IgD-negative memory B cell (primary cell): ENCODE measurements around the gene ZNF385A. TPM values are rescaled to one million over a fixed set of nuclear protein-coding genes. Genes with fewer than 3 reads are reported as not detected.
A peak's percentile ranks its signal among the peaks of the same experiment; 100 is the strongest.

Source experiments
- H3K27ac Mint-ChIP-seq, 3 donors: one replicate each; pipeline ENCODE4 v1.8.0; 2020 to 2022; ENCODE audit warnings: mild to moderate bottlenecking in 3 of 3, mixed read lengths in 3 of 3, moderate library complexity in 1 of 3
- H3K27me3 Mint-ChIP-seq: one replicate; pipeline ENCODE4 v1.8.0; 2021; ENCODE audit warnings: mixed read lengths
- H3K36me3 Mint-ChIP-seq: one replicate; pipeline ENCODE4 v1.8.0; 2020; ENCODE audit warnings: mild to moderate bottlenecking, mixed read lengths
- H3K4me1 Mint-ChIP-seq, 3 donors: one replicate each; pipeline ENCODE4 v1.8.0; 2020 to 2022; ENCODE audit warnings: mixed read lengths in 3 of 3, mild to moderate bottlenecking in 1 of 3
- H3K4me3 Mint-ChIP-seq, 4 donors: one replicate each; pipeline ENCODE4 v1.8.0; 2020 to 2022; ENCODE audit warnings: mild to moderate bottlenecking in 4 of 4, mixed read lengths in 4 of 4, moderate library complexity in 3 of 4
- H3K9me3 Mint-ChIP-seq, 3 donors: one replicate each; pipeline ENCODE4 v1.8.0; 2020 to 2021; ENCODE audit warnings: mixed read lengths in 3 of 3, mild to moderate bottlenecking in 1 of 3
- polyA plus RNA-seq: library from polyadenylated mRNA; unstranded; fragments of 300-500 nt; fragmentation: Illumina TruSeq; gene quantifications from one replicate; pipeline ENCODE4 v1.2.3, GENCODE V29; 2021

The ZNF385A gene
- polyA plus RNA-seq, 1 donor from 2014 or later = 4.2 TPM

- H3K27ac Mint-ChIP-seq = peak overlapping the region in 1 of 3 donors; percentile 68
Observed at GRCh38 chr12:54376596-54376995, 7.9 kb downstream of the ZNF385A start.

GRCh38 chr12:54375259-54375579, 9.3 kb downstream of the ZNF385A start:
- Mint-ChIP-seq H3K4me3 (no peak overlapping the region), H3K27ac (no peak overlapping the region), H3K27me3 (peaks cover 3% of the 10 kb centered on the region), H3K4me1 (peaks cover 5 to 13% (median 7%) of the 10 kb centered on the region in 3 donors), H3K36me3 (peaks cover 4% of the 10 kb centered on the region), H3K9me3 (no peaks in the 10 kb centered on the region)

More at GRCh38 chr12:54376596-54376995, 7.9 kb downstream of the ZNF385A start:
- H3K27me3 Mint-ChIP-seq = peaks cover 3% of the 10 kb centered on the region
- peaks cover 7 to 13% (median 9%) of the 10 kb centered on the region in 3 donors for H3K4me1 Mint-ChIP-seq
- peaks cover 4% of the 10 kb centered on the region for H3K36me3 Mint-ChIP-seq
- H3K4me3 Mint-ChIP-seq = no peak overlapping the region
- H3K9me3 Mint-ChIP-seq = no peaks in the 10 kb centered on the region

GRCh38 chr12:54374562-54375258, 9.8 kb downstream of the ZNF385A start:
- peaks cover 2% of the 10 kb centered on the region for H3K36me3 Mint-ChIP-seq
- H3K9me3 Mint-ChIP-seq = no peaks in the 10 kb centered on the region
- H3K27ac Mint-ChIP-seq = no peak overlapping the region
- H3K4me1 Mint-ChIP-seq = peaks cover 3 to 10% (median 5%) of the 10 kb centered on the region in 3 donors
- peaks cover 2% of the 10 kb centered on the region for H3K27me3 Mint-ChIP-seq
- H3K4me3 Mint-ChIP-seq = no peak overlapping the region

GRCh38 chr12:54373649-54374561, 10.6 kb downstream of the ZNF385A start:
- Mint-ChIP-seq H3K27me3 (no peaks in the 10 kb centered on the region), H3K36me3 (no peaks in the 10 kb centered on the region), H3K27ac (no peak overlapping the region), H3K9me3 (no peaks in the 10 kb centered on the region), H3K4me3 (peak overlapping the region in 1 of 4 donors; percentile 23), H3K4me1 (peaks cover under 1 to 7% (median 3%) of the 10 kb centered on the region in 3 donors)

GRCh38 chr12:54372113-54372806, 12.3 kb downstream of the ZNF385A start:
- no peak overlapping the region for H3K4me3 Mint-ChIP-seq
- no peaks in the 10 kb centered on the region for H3K27me3 Mint-ChIP-seq
- no peaks in the 10 kb centered on the region for H3K9me3 Mint-ChIP-seq
- H3K36me3 Mint-ChIP-seq = no peaks in the 10 kb centered on the region
- peak overlapping the region in 1 of 3 donors; percentile 68 for H3K27ac Mint-ChIP-seq
- peaks cover 11 to 17% (median 11%) of the 10 kb centered on the region in 3 donors for H3K4me1 Mint-ChIP-seq

GRCh38 chr12:54371328-54372112, 13.0 kb downstream of the ZNF385A start:
- Mint-ChIP-seq H3K4me3 (no peak overlapping the region), H3K9me3 (no peaks in the 10 kb centered on the region), H3K4me1 (peaks cover 11 to 19% (median 13%) of the 10 kb centered on the region in 3 donors), H3K27me3 (no peaks in the 10 kb centered on the region), H3K36me3 (no peaks in the 10 kb centered on the region), H3K27ac (peak overlapping the region in 1 of 3 donors; percentile 68)

GRCh38 chr12:54370171-54370730, 14.3 kb downstream of the ZNF385A start:
- H3K36me3 Mint-ChIP-seq = no peaks in the 10 kb centered on the region
- H3K4me1 Mint-ChIP-seq = peaks cover 11 to 19% (median 13%) of the 10 kb centered on the region in 3 donors
- H3K27ac Mint-ChIP-seq = no peak overlapping the region
- no peaks in the 10 kb centered on the region for H3K9me3 Mint-ChIP-seq
- no peaks in the 10 kb centered on the region for H3K27me3 Mint-ChIP-seq
- H3K4me3 Mint-ChIP-seq = no peak overlapping the region

GRCh38 chr12:54369597-54370131, 14.9 kb downstream of the ZNF385A start:
- H3K27ac Mint-ChIP-seq = no peak overlapping the region
- H3K36me3 Mint-ChIP-seq = no peaks in the 10 kb centered on the region
- peak overlapping the region in 1 of 4 donors; percentile 59 for H3K4me3 Mint-ChIP-seq

GRCh38 chr12:54368709-54369596, 15.6 kb downstream of the ZNF385A start:
- H3K4me3 Mint-ChIP-seq = peak overlapping the region; percentile 1 to 91 (median 66)
- H3K9me3 Mint-ChIP-seq = no peaks in the 10 kb centered on the region
- peak overlapping the region in 2 of 3 donors; percentile 4 to 83 for H3K27ac Mint-ChIP-seq

More at GRCh38 chr12:54369597-54370131, 14.9 kb downstream of the ZNF385A start:
- peaks cover 11 to 19% (median 12%) of the 10 kb centered on the region in 3 donors for H3K4me1 Mint-ChIP-seq
- H3K27me3 Mint-ChIP-seq = no peaks in the 10 kb centered on the region
- H3K9me3 Mint-ChIP-seq = no peaks in the 10 kb centered on the region

GRCh38 chr12:54368025-54368708, 16.4 kb downstream of the ZNF385A start:
- Mint-ChIP-seq H3K4me3 (peak overlapping the region; percentile 1 to 91 (median 65)), H3K36me3 (no peaks in the 10 kb centered on the region), H3K27ac (peak overlapping the region in 1 of 3 donors; percentile 4), H3K27me3 (no peaks in the 10 kb centered on the region), H3K4me1 (peaks cover 16 to 25% (median 19%) of the 10 kb centered on the region in 3 donors), H3K9me3 (no peaks in the 10 kb centered on the region)

More at GRCh38 chr12:54368709-54369596, 15.6 kb downstream of the ZNF385A start:
- H3K4me1 Mint-ChIP-seq = peaks cover 16 to 25% (median 19%) of the 10 kb centered on the region in 3 donors
- H3K27me3 Mint-ChIP-seq = no peaks in the 10 kb centered on the region
- no peaks in the 10 kb centered on the region for H3K36me3 Mint-ChIP-seq

- no peaks in the 10 kb centered on the region for H3K9me3 Mint-ChIP-seq
Observed at GRCh38 chr12:54364413-54364812, 20.1 kb downstream of the ZNF385A start, which contains the start of gene GPR84. GPR84 (minus strand) TSS chr12:54364486; CDS start chr12:54363851, 635 bp downstream.

GRCh38 chr12:54363618-54364017, 20.9 kb downstream of the ZNF385A start:
- H3K4me3 Mint-ChIP-seq = no peak overlapping the region
- H3K9me3 Mint-ChIP-seq = no peaks in the 10 kb centered on the region
- H3K27ac Mint-ChIP-seq = peak overlapping the region in 1 of 3 donors; percentile 86
- no peaks in the 10 kb centered on the region for H3K27me3 Mint-ChIP-seq
- H3K4me1 Mint-ChIP-seq = peaks cover 11 to 21% (median 15%) of the 10 kb centered on the region in 3 donors
- no peaks in the 10 kb centered on the region for H3K36me3 Mint-ChIP-seq

More at GRCh38 chr12:54364413-54364812, 20.1 kb downstream of the ZNF385A start, which contains the start of gene GPR84:
- Mint-ChIP-seq H3K4me3 (peak within 1 kb of the TSS in 2 of 4 donors; percentile 5 to 9), H3K27ac (peak within 1 kb of the TSS in 2 of 3 donors; percentile 2 to 86), H3K4me1 (peaks cover 18 to 25% (median 19%) of the 10 kb centered on the region in 3 donors), H3K27me3 (no peaks in the 10 kb centered on the region), H3K36me3 (no peaks in the 10 kb centered on the region)
